GM12891 (cell line): ENCODE results near the gene AQP5.

Experiments used
- PAX5 ChIP-seq: IDR thresholded peaks from 2 replicates; pipeline ENCODE4 v1.6.1; 2011; ENCODE audit warnings: low read length, moderate library complexity, mild to moderate bottlenecking; ENCODE audit not compliant: insufficient read depth, severe bottlenecking
- POLR2A ChIP-seq: IDR thresholded peaks from 2 replicates; pipeline ENCODE4 v1.6.1; 2011; ENCODE audit warnings: low read depth, low read length, control low read depth
- POLR2AphosphoS5 ChIP-seq: IDR thresholded peaks from 2 replicates; pipeline ENCODE4 v1.6.1; 2011; ENCODE audit warnings: low read depth, low read length, control low read depth
- POU2F2 ChIP-seq: IDR thresholded peaks from 2 replicates; pipeline ENCODE4 v1.6.1; 2011; ENCODE audit warnings: low read depth, mild to moderate bottlenecking, control low read depth, low read length, moderate library complexity
- SPI1 ChIP-seq: IDR thresholded peaks from 2 replicates; pipeline ENCODE4 v1.6.1; 2011; ENCODE audit warnings: low read depth, low read length, control low read depth
- TAF1 ChIP-seq: IDR thresholded peaks from 2 replicates; pipeline ENCODE4 v1.6.1; 2011; ENCODE audit warnings: low read depth, low read length, control low read depth

DNA sequence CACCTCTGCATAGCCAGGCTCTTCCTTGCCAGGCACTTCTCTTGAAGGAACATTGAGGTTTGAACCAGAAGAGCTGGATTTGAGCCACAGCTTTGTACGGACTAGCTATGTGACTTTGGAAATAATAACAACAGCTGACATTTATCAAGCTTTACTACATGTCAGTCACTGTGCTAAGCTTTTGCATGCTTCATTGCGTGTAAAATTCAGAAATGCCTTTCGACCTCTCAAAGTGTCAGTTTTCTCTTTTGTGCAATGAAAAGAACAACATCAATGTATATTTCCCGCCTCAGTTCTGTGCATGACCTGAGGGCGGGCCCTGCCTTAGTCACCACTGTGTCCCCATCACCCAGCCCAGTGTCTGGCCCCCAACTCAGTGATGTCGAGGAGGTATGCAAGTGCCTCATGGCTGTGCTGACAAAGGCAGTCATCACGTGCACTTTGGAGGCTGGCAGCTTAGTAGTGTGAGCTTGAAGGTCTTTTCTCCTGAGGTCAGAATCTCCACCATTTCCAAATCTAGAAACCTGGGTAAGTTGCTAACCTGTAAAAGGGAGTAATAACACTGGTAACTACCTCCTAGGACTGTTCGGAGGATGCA, 29.0 kb upstream of the AQP5 start:
- TF ChIP-seq POLR2A = no peak
- no peak for TF ChIP-seq SPI1
- TF ChIP-seq POLR2AphosphoS5 = no peak
- no peak for TF ChIP-seq TAF1
- TF ChIP-seq POU2F2 = no peak
- TF ChIP-seq PAX5 = no peak
